Thyroid gland (tissue), 4 donors: ENCODE results near the gene KCNJ9.

Experiments
- CTCF ChIP-seq, 6 experiments: fragments of 200-600 bp in 3 of 6; fragments of 450-650 bp in 3 of 6; sonication (generic) in 3 of 6; IDR thresholded peaks; one replicate each; pipeline ENCODE4 v1.5.1; 2016 to 2019; ENCODE audit warnings: antibody characterized with exemption in 6 of 6, mild to moderate bottlenecking in 2 of 6, inconsistent platforms in 1 of 6, moderate library complexity in 1 of 6
- POLR2A ChIP-seq, 2 donors: fragments of 450-650 bp; IDR thresholded peaks; one replicate each; pipeline ENCODE4 v1.6.1; 2017; ENCODE audit warnings: antibody characterized with exemption in 2 of 2, mild to moderate bottlenecking in 2 of 2, moderate library complexity in 1 of 2

DNA sequence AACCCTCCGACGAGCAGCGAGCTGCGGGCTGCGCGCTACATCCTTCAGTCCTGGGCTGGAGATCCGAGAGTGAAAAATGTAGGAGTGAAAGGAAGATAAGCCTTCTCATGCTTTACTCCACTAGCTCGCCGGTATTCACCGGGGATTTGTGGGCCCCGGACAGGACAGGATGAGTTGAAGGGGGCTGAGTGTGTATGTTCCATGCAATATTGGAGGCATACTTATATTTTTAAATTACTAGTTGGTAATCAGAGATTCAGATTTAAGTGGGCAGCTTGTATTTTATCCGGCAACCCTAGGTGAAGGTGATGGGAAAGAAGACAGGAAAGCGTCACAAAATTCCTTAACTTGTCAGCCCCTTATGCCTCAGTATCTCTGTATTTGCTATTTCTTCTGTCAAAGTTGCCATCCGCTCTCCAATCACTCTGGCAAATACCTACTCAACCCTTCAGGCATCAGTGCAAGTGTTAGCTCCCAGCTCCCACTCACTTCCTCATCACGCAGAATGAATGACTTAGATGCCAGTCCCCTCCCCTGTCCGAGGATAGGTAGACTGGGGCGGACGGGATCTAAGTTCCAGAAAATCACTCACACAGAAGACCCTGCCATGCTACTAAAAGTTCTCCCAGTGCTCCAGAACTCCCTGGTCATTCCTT lies 49.0 kb upstream of the KCNJ9 start:
- no peak for TF ChIP-seq CTCF (IDR thresholded peaks at IDR 0.05)
- no peak for TF ChIP-seq POLR2A (IDR thresholded peaks at IDR 0.05)
